Measurements from ENCODE around the gene RAB9A.

Gene RAB9A

GRCh38 chrX:13652850-13653693, 35.9 kb upstream of the RAB9A start, which contains the start of gene TCEANC:
TSS of gene TCEANC (plus strand) at chrX:13653141. CDS start at chrX:13662509, 9,368 bp downstream.
- Histone ChIP-seq H3K4me2 (ENCODE audit: low read length) (peak within 1 kb of the TSS; percentile 38), H3K56ac (ENCODE audit: low read length) (peak within 1 kb of the TSS; percentile 78)
- no CpG with 5 or more reads among the region's 54 CpGs for WGBS (ENCODE audit: extremely low coverage, insufficient coverage, low lambda C conversion rate)

GRCh38 chrX:13654116-13654515, 34.8 kb upstream of the RAB9A start:
- Histone ChIP-seq H2BK120ac (ENCODE audit: low read depth, low read length) (no peak overlapping the region), H3K9ac (ENCODE audit: low read length) (no peak overlapping the region), H4K8ac (ENCODE audit: low read depth, low read length) (no peak overlapping the region), H3K36me3 (ENCODE audit: control insufficient read depth, insufficient read depth, low read length) (no peaks in the 10 kb centered on the region), H3K4me3 (ENCODE audit: low read length) (no peak overlapping the region), H2AK5ac (ENCODE audit: low read length) (no peak overlapping the region), H3K56ac (ENCODE audit: low read length) (no peak overlapping the region), H2BK15ac (replicated peaks; ENCODE audit: low read depth) (no peak overlapping the region), H3K79me1 (ENCODE audit: low read length) (no peaks in the 10 kb centered on the region), H3K23ac (ENCODE audit: low read length) (no peak overlapping the region), H3K27ac (ENCODE audit: low read depth, low read length) (no peak overlapping the region), H3K18ac (ENCODE audit: low read length) (no peak overlapping the region), H3K4me2 (ENCODE audit: low read length) (no peak overlapping the region), H2BK5ac (ENCODE audit: low read length) (no peak overlapping the region), H3K79me2 (ENCODE audit: control insufficient read depth, insufficient read depth, low read length) (no peaks in the 10 kb centered on the region), H3K4ac (ENCODE audit: low read depth, low read length) (no peak overlapping the region), H3K27me3 (ENCODE audit: insufficient read depth, low read length, poor library complexity) (no peaks in the 10 kb centered on the region), H3K4me1 (ENCODE audit: control insufficient read depth, low read depth, low read length) (no peaks in the 10 kb centered on the region), H4K5ac (ENCODE audit: low read length) (no peak overlapping the region)
- DNase-seq = no peak

More at GRCh38 chrX:13652850-13653693, 35.9 kb upstream of the RAB9A start, which contains the start of gene TCEANC:
- no peak within 1 kb of the TSS for H2BK120ac ChIP-seq (ENCODE audit: low read depth, low read length)
- peak within 1 kb of the TSS; percentile 64 for H3K9ac ChIP-seq (ENCODE audit: low read length)
- peak within 1 kb of the TSS; percentile 30 for H3K4me3 ChIP-seq (ENCODE audit: low read length)
- H3K27ac ChIP-seq (ENCODE audit: low read depth, low read length) = peak within 1 kb of the TSS; percentile 80
- H3K4ac ChIP-seq (ENCODE audit: low read depth, low read length) = no peak within 1 kb of the TSS
- H3K4me1 ChIP-seq (ENCODE audit: control insufficient read depth, low read depth, low read length) = no peaks in the 10 kb centered on the region
- no peak within 1 kb of the TSS for H3K18ac ChIP-seq (ENCODE audit: low read length)
- no peaks in the 10 kb centered on the region for H3K36me3 ChIP-seq (ENCODE audit: control insufficient read depth, insufficient read depth, low read length)
- H4K8ac ChIP-seq (ENCODE audit: low read depth, low read length) = peak within 1 kb of the TSS; percentile 89
- H4K5ac ChIP-seq (ENCODE audit: low read length) = peak within 1 kb of the TSS; percentile 9
- H2AK5ac ChIP-seq (ENCODE audit: low read length) = no peak within 1 kb of the TSS
- no peaks in the 10 kb centered on the region for H3K27me3 ChIP-seq (ENCODE audit: insufficient read depth, low read length, poor library complexity)
- DNase-seq = peak; percentile 97
- no peaks in the 10 kb centered on the region for H3K79me2 ChIP-seq (ENCODE audit: control insufficient read depth, insufficient read depth, low read length)
- H3K23ac ChIP-seq (ENCODE audit: low read length) = no peak within 1 kb of the TSS
- H2BK5ac ChIP-seq (ENCODE audit: low read length) = no peak within 1 kb of the TSS
- no peaks in the 10 kb centered on the region for H3K79me1 ChIP-seq (ENCODE audit: low read length)
- H2BK15ac ChIP-seq (replicated peaks; ENCODE audit: low read depth) = no peak within 1 kb of the TSS

GRCh38 chrX:13655674-13656073, 33.3 kb upstream of the RAB9A start:
- Histone ChIP-seq H3K4me2 (ENCODE audit: low read length) (no peak overlapping the region), H3K9ac (ENCODE audit: low read length) (no peak overlapping the region), H3K4ac (ENCODE audit: low read depth, low read length) (no peak overlapping the region), H3K36me3 (ENCODE audit: control insufficient read depth, insufficient read depth, low read length) (no peaks in the 10 kb centered on the region), H2BK5ac (ENCODE audit: low read length) (no peak overlapping the region), H3K23ac (ENCODE audit: low read length) (no peak overlapping the region), H3K4me3 (ENCODE audit: low read length) (no peak overlapping the region), H3K18ac (ENCODE audit: low read length) (no peak overlapping the region), H3K27ac (ENCODE audit: low read depth, low read length) (no peak overlapping the region), H3K27me3 (ENCODE audit: insufficient read depth, low read length, poor library complexity) (no peaks in the 10 kb centered on the region), H2BK15ac (replicated peaks; ENCODE audit: low read depth) (no peak overlapping the region), H3K56ac (ENCODE audit: low read length) (no peak overlapping the region), H3K79me1 (ENCODE audit: low read length) (no peaks in the 10 kb centered on the region), H4K5ac (ENCODE audit: low read length) (no peak overlapping the region), H3K79me2 (ENCODE audit: control insufficient read depth, insufficient read depth, low read length) (no peaks in the 10 kb centered on the region), H4K8ac (ENCODE audit: low read depth, low read length) (no peak overlapping the region), H2AK5ac (ENCODE audit: low read length) (no peak overlapping the region), H3K4me1 (ENCODE audit: control insufficient read depth, low read depth, low read length) (no peaks in the 10 kb centered on the region), H2BK120ac (ENCODE audit: low read depth, low read length) (no peak overlapping the region)
- no peak for DNase-seq
- no CpG with 5 or more reads among the region's 3 CpGs for WGBS (ENCODE audit: extremely low coverage, insufficient coverage, low lambda C conversion rate)

- Histone ChIP-seq H3K4me3 (ENCODE audit: low read length) (no peak overlapping the region), H3K23ac (ENCODE audit: low read length) (no peak overlapping the region), H2AK5ac (ENCODE audit: low read length) (no peak overlapping the region), H4K8ac (ENCODE audit: low read depth, low read length) (no peak overlapping the region), H3K36me3 (ENCODE audit: control insufficient read depth, insufficient read depth, low read length) (no peaks in the 10 kb centered on the region), H2BK15ac (replicated peaks; ENCODE audit: low read depth) (no peak overlapping the region), H3K4me2 (ENCODE audit: low read length) (no peak overlapping the region), H3K9ac (ENCODE audit: low read length) (no peak overlapping the region), H3K27me3 (ENCODE audit: insufficient read depth, low read length, poor library complexity) (no peaks in the 10 kb centered on the region), H3K27ac (ENCODE audit: low read depth, low read length) (no peak overlapping the region), H2BK120ac (ENCODE audit: low read depth, low read length) (no peak overlapping the region), H3K18ac (ENCODE audit: low read length) (no peak overlapping the region), H3K4me1 (ENCODE audit: control insufficient read depth, low read depth, low read length) (no peaks in the 10 kb centered on the region), H4K5ac (ENCODE audit: low read length) (no peak overlapping the region), H3K79me1 (ENCODE audit: low read length) (no peaks in the 10 kb centered on the region), H3K79me2 (ENCODE audit: control insufficient read depth, insufficient read depth, low read length) (no peaks in the 10 kb centered on the region), H3K4ac (ENCODE audit: low read depth, low read length) (no peak overlapping the region), H3K56ac (ENCODE audit: low read length) (no peak overlapping the region), H2BK5ac (ENCODE audit: low read length) (no peak overlapping the region)
- WGBS (ENCODE audit: extremely low coverage, insufficient coverage, low lambda C conversion rate) = no CpG with 5 or more reads among the region's 2 CpGs
- peak; percentile 39 for DNase-seq
These were observed 30.3 kb upstream of the RAB9A start for GRCh38 chrX:13658602-13659001.

- H3K23ac ChIP-seq (ENCODE audit: low read length) = no peak overlapping the region
- H3K4me3 ChIP-seq (ENCODE audit: low read length) = no peak overlapping the region
- no peak overlapping the region for H3K18ac ChIP-seq (ENCODE audit: low read length)
- H3K4me2 ChIP-seq (ENCODE audit: low read length) = no peak overlapping the region
- H3K56ac ChIP-seq (ENCODE audit: low read length) = no peak overlapping the region
- H2AK5ac ChIP-seq (ENCODE audit: low read length) = no peak overlapping the region
- H3K27ac ChIP-seq (ENCODE audit: low read depth, low read length) = no peak overlapping the region
- no peaks in the 10 kb centered on the region for H3K79me2 ChIP-seq (ENCODE audit: control insufficient read depth, insufficient read depth, low read length)
- no peaks in the 10 kb centered on the region for H3K79me1 ChIP-seq (ENCODE audit: low read length)
- H3K36me3 ChIP-seq (ENCODE audit: control insufficient read depth, insufficient read depth, low read length) = no peaks in the 10 kb centered on the region
- no peak for DNase-seq
- WGBS (ENCODE audit: extremely low coverage, insufficient coverage, low lambda C conversion rate) = no CpG with 5 or more reads among the region's 6 CpGs
- H2BK5ac ChIP-seq (ENCODE audit: low read length) = no peak overlapping the region
- H3K4me1 ChIP-seq (ENCODE audit: control insufficient read depth, low read depth, low read length) = no peaks in the 10 kb centered on the region
- no peak overlapping the region for H3K4ac ChIP-seq (ENCODE audit: low read depth, low read length)
- H2BK120ac ChIP-seq (ENCODE audit: low read depth, low read length) = no peak overlapping the region
- no peak overlapping the region for H2BK15ac ChIP-seq (replicated peaks; ENCODE audit: low read depth)
- no peak overlapping the region for H3K9ac ChIP-seq (ENCODE audit: low read length)
- no peaks in the 10 kb centered on the region for H3K27me3 ChIP-seq (ENCODE audit: insufficient read depth, low read length, poor library complexity)
- H4K8ac ChIP-seq (ENCODE audit: low read depth, low read length) = no peak overlapping the region
- H4K5ac ChIP-seq (ENCODE audit: low read length) = no peak overlapping the region
These were observed 29.9 kb upstream of the RAB9A start for GRCh38 chrX:13659063-13659462.

Data from mesendoderm (in vitro differentiated cells).